Fibroblast of lung (primary cell): ENCODE measurements around the gene LRP1. TPM values are rescaled to one million over a fixed set of nuclear protein-coding genes. Genes with fewer than 3 reads are reported as not detected.
"Not testable (repeated sequence)": the region's sequence is repeated elsewhere in the genome, so short reads cannot be mapped to it uniquely, and the experiment has no call there.

ENCODE experiments used
- DNase-seq, 2 donors: peaks; one replicate each; pipeline versions ENCODE4 v3.0.0 to v3.0.0-alpha.2; 2010; ENCODE audit warnings: low read depth in 2 of 2
- H2AFZ ChIP-seq: 2 replicates; pipeline ENCODE4 v1.5.1; 2012; ENCODE audit warnings: low read length, control low read depth, inconsistent platforms
- H3K27ac ChIP-seq: 2 replicates; pipeline ENCODE4 v1.5.1; 2011; ENCODE audit warnings: low read length, control low read depth; ENCODE audit not compliant: insufficient read depth
- H3K27me3 ChIP-seq: 2 replicates; pipeline ENCODE4 v1.5.1; 2011; ENCODE audit warnings: mild to moderate bottlenecking, low read length; ENCODE audit not compliant: control insufficient read depth, insufficient read depth
- H3K36me3 ChIP-seq: 2 replicates; pipeline ENCODE4 v1.5.1; 2011; ENCODE audit warnings: low read length; ENCODE audit not compliant: control insufficient read depth, insufficient read depth
- H3K4me1 ChIP-seq: 2 replicates; pipeline ENCODE4 v1.5.1; 2011; ENCODE audit warnings: low read length; ENCODE audit not compliant: control insufficient read depth, insufficient read depth; ENCODE audit errors: extremely low read depth
- H3K4me2 ChIP-seq: 2 replicates; pipeline ENCODE4 v1.5.1; 2011; ENCODE audit warnings: low read length, control low read depth; ENCODE audit not compliant: insufficient read depth; ENCODE audit errors: extremely low read depth
- H3K4me3 ChIP-seq, 4 experiments: fragments of 200-600 bp in 1 of 4; sonication (generic) in 1 of 4; replicated peaks in 1 of 4; 2 replicates each; pipeline ENCODE4 v1.5.1; 2011 to 2016; ENCODE audit warnings: low read length in 4 of 4, low read depth in 3 of 4, mild to moderate bottlenecking in 3 of 4, control low read depth in 2 of 4, inconsistent platforms in 1 of 4, mixed read lengths in 1 of 4; ENCODE audit not compliant: insufficient read depth in 1 of 4; ENCODE audit errors: control extremely low read depth in 1 of 4
- H3K79me2 ChIP-seq: 2 replicates; pipeline ENCODE4 v1.5.1; 2012; ENCODE audit warnings: mild to moderate bottlenecking, low read length, inconsistent platforms; ENCODE audit not compliant: control insufficient read depth, insufficient read depth
- H3K9ac ChIP-seq: 2 replicates; pipeline ENCODE4 v1.5.1; 2011; ENCODE audit warnings: mild to moderate bottlenecking, low read length, control low read depth; ENCODE audit not compliant: insufficient read depth
- H3K9me3 ChIP-seq: 2 replicates; pipeline ENCODE4 v1.5.1; 2012; ENCODE audit warnings: low read depth, low read length; ENCODE audit not compliant: control insufficient read depth, insufficient read depth
- H4K20me1 ChIP-seq: 2 replicates; pipeline ENCODE4 v1.5.1; 2011; ENCODE audit warnings: low read length; ENCODE audit not compliant: control insufficient read depth, insufficient read depth; ENCODE audit errors: extremely low read depth
- CTCF ChIP-seq, 2 donors: IDR thresholded peaks in 1 of 2; conservative IDR thresholded peaks in 1 of 2; 1 replicate in 1 of 2; 2 replicates in 1 of 2; pipeline ENCODE4 v1.5.1; 2011 to 2012; ENCODE audit warnings: low read length in 2 of 2, control low read depth in 1 of 2, inconsistent platforms in 1 of 2, low read depth in 1 of 2, mild to moderate bottlenecking in 1 of 2
- EZH2 ChIP-seq: IDR thresholded peaks from 2 replicates; pipeline ENCODE4 v1.5.1; 2012; ENCODE audit warnings: low read length, control low read depth, mild to moderate bottlenecking; ENCODE audit errors: missing control alignments
- polyA plus RNA-seq, 2 donors: library from polyadenylated mRNA; depleted of rRNA in 1 of 2; stranded (reverse) in 1 of 2; unstranded in 1 of 2; fragments of >200 nt; gene quantifications; 2 replicates each; pipeline ENCODE4 v1.2.1, GENCODE V29; 2011 to 2012; ENCODE audit warnings: missing spikeins in 1 of 2
- total RNA-seq: library from RNA; depleted of rRNA; stranded (reverse); fragments of >200 nt; gene quantifications from 2 replicates; pipeline ENCODE4 v1.2.1, GENCODE V29; 2014

Gene LRP1
- total and polyA plus RNA-seq, 2 donors (not counting 1 experiment from before 2014, with no cell fraction given): 92.2 to 464 TPM

- Histone ChIP-seq H4K20me1 (no peaks in the 10 kb centered on the region), H3K4me3 (no peak overlapping the region), H3K27ac (no peak overlapping the region), H3K79me2 (no peaks in the 10 kb centered on the region), H3K27me3 (no peaks in the 10 kb centered on the region), H3K9ac (no peak overlapping the region), H3K36me3 (no peaks in the 10 kb centered on the region), H3K4me1 (peaks cover 7% of the 10 kb centered on the region), H3K9me3 (no peaks in the 10 kb centered on the region), H2AFZ (peak overlapping the region; percentile 42), H3K4me2 (no peak overlapping the region)
- no peak for DNase-seq
- TF ChIP-seq EZH2 (no peak), CTCF (conservative IDR thresholded peaks at IDR 0.05 in 1 of 2, IDR thresholded peaks at IDR 0.05 in 1 of 2; ENCODE audit: low read depth in 1 of 2, low read length in 2 of 2) (no peak)
Observed at GRCh38 chr12:57118711-57119271, 9.5 kb upstream of the LRP1 start.

GRCh38 chr12:57119294-57120085 lies 8.8 kb upstream of the LRP1 start:
- H3K27ac ChIP-seq: no peak overlapping the region

GRCh38 chr12:57120718-57121117 lies 7.6 kb upstream of the LRP1 start:
- not testable (repeated sequence) for H3K27me3 ChIP-seq, DNase-seq, H3K9ac ChIP-seq, H3K36me3 ChIP-seq, H2AFZ ChIP-seq, H3K79me2 ChIP-seq, H3K4me2 ChIP-seq, H4K20me1 ChIP-seq, H3K27ac ChIP-seq, H3K4me1 ChIP-seq, H3K9me3 ChIP-seq, H3K4me3 ChIP-seq

More at GRCh38 chr12:57119294-57120085, 8.8 kb upstream of the LRP1 start:
- Histone ChIP-seq H3K4me2 (no peak overlapping the region), H3K27me3 (no peaks in the 10 kb centered on the region), H3K4me3 (no peak overlapping the region), H3K79me2 (no peaks in the 10 kb centered on the region), H3K4me1 (peaks cover 7% of the 10 kb centered on the region), H3K9ac (no peak overlapping the region), H4K20me1 (no peaks in the 10 kb centered on the region), H3K36me3 (no peaks in the 10 kb centered on the region), H2AFZ (peak overlapping the region; percentile 42), H3K9me3 (no peaks in the 10 kb centered on the region)
- no peak for TF ChIP-seq CTCF (conservative IDR thresholded peaks at IDR 0.05 in 1 of 2, IDR thresholded peaks at IDR 0.05 in 1 of 2; ENCODE audit: low read depth in 1 of 2, low read length in 2 of 2)
- TF ChIP-seq EZH2: no peak
- DNase-seq: no peak
